ENCODE measurements around the gene SH3TC2.

DNA sequence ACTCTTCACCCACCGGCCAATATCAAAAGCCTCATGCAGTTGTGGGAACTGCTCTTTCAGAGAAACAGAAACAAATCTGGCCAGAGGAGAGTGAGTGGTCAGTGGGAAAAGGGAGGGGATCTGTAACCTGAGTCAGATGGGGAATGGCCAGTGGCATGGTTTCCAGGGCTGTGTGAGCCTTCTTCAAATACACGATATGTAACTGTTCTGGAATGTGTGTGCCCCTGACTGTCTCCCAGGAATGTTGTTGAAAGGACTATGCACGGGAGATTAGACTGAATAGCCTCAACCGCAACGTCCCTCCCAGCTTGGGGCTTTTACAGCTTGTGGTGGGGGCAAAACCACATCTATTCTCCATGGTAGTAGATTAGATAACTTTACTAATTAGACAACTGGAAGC lies 60.8 kb downstream of the SH3TC2 start:
- TF ChIP-seq, protein P1, sequence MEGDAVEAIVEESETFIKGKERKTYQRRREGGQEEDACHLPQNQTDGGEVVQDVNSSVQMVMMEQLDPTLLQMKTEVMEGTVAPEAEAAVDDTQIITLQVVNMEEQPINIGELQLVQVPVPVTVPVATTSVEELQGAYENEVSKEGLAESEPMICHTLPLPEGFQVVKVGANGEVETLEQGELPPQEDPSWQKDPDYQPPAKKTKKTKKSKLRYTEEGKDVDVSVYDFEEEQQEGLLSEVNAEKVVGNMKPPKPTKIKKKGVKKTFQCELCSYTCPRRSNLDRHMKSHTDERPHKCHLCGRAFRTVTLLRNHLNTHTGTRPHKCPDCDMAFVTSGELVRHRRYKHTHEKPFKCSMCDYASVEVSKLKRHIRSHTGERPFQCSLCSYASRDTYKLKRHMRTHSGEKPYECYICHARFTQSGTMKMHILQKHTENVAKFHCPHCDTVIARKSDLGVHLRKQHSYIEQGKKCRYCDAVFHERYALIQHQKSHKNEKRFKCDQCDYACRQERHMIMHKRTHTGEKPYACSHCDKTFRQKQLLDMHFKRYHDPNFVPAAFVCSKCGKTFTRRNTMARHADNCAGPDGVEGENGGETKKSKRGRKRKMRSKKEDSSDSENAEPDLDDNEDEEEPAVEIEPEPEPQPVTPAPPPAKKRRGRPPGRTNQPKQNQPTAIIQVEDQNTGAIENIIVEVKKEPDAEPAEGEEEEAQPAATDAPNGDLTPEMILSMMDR (IDR thresholded peaks at IDR 0.05) = no peak
- no peak for TF ChIP-seq POLR2A (IDR thresholded peaks at IDR 0.05)
